Forelimb muscle (tissue), 1 donor: ENCODE measurements around the gene RSPH3. TPM values are rescaled to one million over a fixed set of nuclear protein-coding genes. Genes with fewer than 3 reads are reported as not detected.

Source experiments
- DNase-seq: peaks from one replicate; pipeline ENCODE4 v3.0.0-alpha.2; 2013; ENCODE audit warnings: low read depth
- polyA plus RNA-seq: library from polyadenylated mRNA; unstranded; fragments of 120-200 nt; gene quantifications from one replicate; pipeline ENCODE4 v1.2.1, GENCODE V29; 2013; ENCODE audit not compliant: insufficient read length

RSPH3 gene
- polyA plus RNA-seq, 1 donor: 2.9 TPM

DNA sequence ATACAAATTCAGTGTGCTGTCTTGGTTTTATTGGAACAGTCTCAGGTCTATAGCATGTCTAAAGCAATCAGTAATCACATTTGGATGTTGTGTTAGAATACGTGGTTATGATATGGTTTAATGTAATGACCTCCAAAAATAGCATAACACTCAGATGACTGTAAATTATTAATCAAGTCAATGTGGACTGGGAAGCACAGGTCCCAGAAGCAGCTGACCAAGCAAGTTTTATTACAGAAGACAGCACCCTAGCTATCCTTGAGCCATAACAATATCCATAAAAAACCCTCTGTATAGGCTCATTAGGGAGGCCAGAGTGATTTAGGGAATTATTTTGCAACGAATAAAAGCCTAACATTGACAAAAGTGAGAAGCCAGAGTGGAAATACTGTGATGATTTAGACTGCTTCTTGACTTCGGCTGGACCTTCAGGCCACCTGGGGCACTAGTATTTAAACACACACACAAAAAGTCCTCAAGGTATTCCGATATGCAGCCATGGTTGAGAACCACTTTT is 66.9 kb downstream of the RSPH3 start:
- no peak for DNase-seq

GRCh38 chr6:158928068-158928467 is 71.9 kb downstream of the RSPH3 start:
- no peak for DNase-seq

DNA sequence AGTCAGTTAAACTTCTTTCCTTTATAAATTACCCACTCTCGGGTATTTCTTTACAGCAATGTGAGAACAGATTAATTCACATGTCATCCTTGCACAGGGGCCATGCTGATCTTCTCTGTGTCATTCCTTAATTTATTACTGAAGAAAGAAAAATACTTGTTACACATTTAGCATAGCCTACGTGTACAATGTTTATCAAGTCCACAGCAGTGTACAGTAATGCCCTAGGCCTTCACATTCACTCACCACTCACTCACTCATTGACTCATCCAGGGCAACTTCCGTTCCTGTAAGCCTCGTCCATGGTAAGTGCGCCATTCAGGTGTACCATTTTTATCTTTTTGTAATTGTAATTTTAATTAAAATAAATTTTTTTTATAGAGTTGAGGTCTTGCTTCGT is 73.6 kb downstream of the RSPH3 start:
- no peak for DNase-seq

DNA sequence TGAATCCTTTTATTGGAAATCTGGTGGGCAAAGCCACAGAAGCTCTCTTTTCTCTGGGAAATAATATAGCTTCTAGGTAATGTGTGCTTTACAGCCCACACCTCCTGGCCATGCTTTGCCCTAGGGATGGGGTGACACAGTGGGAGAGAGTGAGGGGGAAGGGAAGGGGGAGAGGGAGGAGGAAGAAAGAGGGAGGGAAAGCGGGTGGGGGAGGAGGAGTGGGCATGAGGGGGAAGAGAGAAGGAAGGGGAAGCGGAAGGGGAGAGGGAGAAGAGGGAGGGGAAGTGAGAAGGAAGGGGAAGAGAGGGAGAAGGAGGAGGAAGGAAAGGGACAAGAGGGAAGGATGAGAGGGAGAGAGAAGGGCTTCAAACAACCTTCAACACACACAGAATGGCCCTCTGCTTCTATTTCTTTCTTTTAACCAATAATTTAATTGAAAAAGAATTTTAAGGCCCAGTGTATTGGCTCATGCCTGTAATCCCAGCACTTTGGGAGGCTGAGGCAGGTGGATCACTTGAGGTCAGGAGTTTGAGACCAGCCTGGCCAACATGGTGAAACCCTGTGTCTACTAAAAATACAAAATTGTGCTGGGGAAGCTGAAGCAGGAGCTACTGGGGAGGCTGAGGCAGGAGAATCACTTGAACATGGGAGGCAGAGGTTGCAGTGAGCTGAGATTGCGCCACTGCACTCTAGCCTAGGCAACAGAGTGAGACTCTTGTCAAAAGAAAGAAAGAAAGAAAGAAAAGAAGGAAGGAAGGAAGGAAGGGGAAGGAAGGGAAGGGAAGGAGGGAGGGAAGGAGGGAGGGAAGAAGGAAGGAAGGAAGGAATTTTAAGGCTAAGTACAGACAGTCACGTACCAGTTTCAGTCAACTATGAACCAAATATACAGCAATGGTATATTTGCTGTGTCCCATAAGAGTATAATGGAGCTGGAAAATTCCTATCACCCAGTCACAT is 75.2 kb downstream of the RSPH3 start:
- DNase-seq: no peak

DNA sequence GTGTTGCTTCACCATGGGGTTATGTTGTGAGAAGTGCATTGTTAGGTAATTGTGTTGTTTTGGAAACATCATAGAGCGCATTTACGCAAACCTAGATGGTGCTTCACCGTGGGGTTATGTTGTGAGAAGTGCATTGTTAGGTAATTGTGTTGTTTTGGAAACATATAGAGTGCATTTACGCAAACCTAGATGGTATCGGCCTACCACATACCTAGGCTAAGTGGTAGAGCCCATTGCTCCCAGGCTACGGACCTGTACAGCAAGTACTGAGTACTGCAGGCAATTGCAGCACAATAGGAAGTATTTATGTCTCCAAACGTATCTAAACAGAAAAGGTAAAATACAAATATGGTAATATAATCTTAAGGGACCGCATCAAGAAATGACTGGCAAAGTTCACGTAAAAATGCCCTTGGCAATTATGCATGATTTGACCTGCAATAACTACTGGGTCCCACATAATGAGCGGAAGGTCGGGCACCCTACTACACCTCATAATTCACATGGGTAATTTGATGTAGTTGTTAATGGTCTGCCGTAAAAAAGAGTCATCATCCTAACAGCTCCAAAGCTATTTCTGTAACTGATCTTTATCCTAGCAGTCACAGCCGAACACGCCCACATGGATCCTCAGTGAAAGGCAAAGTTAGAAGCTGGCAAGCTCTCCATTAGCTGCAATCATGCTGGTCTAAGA is 76.0 kb downstream of the RSPH3 start:
- no peak for DNase-seq

Other genes with a start within 250 kb of the RSPH3 start
- 25.3 TPM for gene EZR, start 180.8 kb downstream of the RSPH3 start, polyA plus RNA-seq
- gene TAGAP, start 44.8 kb upstream of the RSPH3 start, polyA plus RNA-seq: 1.0 TPM
- gene FNDC1, start 169.2 kb upstream of the RSPH3 start, polyA plus RNA-seq: 193 TPM